22Rv1 (cell line): Measurements from ENCODE around the gene ENO4.

Source experiments
- ZFX ChIP-seq: fragments of 450-650 bp; IDR thresholded peaks from 2 replicates; pipeline ENCODE4 v1.6.1; 2017; ENCODE audit warnings: antibody characterized with exemption, borderline replicate concordance
- TF ChIP-seq, protein P1 (sequence below): fragments of 450-650 bp; IDR thresholded peaks from 2 replicates; pipeline ENCODE4 v1.5.1; 2017; ENCODE audit warnings: mild to moderate bottlenecking

DNA sequence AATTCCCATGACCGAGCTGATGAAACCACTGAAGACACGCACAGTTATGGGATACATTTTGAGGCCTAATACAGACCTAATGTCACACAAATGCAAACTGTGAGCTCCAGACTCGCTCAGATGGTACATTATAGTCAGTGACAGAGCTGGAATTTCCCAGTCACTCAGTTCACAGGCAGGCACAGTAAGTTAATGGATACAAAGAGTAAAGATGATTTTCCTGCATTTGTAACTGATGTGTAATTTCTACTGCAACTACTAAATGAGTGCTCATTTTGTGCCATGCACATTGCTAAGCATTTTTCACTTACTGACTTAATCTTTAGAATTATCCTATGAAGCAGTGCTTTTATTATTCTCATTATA is 56.5 kb downstream of the ENO4 start:
- TF ChIP-seq, protein P1, sequence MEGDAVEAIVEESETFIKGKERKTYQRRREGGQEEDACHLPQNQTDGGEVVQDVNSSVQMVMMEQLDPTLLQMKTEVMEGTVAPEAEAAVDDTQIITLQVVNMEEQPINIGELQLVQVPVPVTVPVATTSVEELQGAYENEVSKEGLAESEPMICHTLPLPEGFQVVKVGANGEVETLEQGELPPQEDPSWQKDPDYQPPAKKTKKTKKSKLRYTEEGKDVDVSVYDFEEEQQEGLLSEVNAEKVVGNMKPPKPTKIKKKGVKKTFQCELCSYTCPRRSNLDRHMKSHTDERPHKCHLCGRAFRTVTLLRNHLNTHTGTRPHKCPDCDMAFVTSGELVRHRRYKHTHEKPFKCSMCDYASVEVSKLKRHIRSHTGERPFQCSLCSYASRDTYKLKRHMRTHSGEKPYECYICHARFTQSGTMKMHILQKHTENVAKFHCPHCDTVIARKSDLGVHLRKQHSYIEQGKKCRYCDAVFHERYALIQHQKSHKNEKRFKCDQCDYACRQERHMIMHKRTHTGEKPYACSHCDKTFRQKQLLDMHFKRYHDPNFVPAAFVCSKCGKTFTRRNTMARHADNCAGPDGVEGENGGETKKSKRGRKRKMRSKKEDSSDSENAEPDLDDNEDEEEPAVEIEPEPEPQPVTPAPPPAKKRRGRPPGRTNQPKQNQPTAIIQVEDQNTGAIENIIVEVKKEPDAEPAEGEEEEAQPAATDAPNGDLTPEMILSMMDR, result no peak
- TF ChIP-seq ZFX, result no peak
